ENCODE results near the gene FAM83C. TPM values are rescaled to one million over a fixed set of nuclear protein-coding genes. Genes with fewer than 3 reads are reported as not detected.

Gene FAM83C
- total RNA-seq, 1 experiment from 2014 or later, result not detected

DNA sequence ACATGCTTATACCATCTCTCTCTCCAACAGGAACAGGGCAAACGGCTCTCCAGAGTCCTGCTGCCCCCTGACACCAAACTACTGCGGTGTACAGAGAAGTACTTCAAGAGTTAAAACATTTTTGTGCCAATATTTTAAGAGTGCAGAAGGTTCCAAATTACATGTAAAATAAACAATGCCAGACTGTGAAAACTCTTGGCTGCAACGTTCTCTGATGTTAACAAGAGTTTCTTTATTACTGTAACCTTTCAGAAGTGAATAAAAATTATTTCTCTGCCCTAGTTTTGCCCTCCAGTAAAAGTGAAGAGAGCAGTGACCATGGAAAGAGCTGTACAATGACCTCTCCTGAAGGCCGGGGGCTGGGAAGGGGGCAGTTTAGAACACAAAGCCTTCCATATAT, 41.4 kb upstream of the FAM83C start:
- TF ChIP-seq CTCF (conservative IDR thresholded peaks at IDR 0.05; ENCODE audit: low read depth, low read length), result no peak
- no peak for TF ChIP-seq EZH2 (IDR thresholded peaks at IDR 0.05; ENCODE audit: borderline replicate concordance, low read depth, low read length, poor library complexity, severe bottlenecking)
- no peak overlapping the region for H3K27ac ChIP-seq (ENCODE audit: low read depth, low read length, poor library complexity, severe bottlenecking)
- H3K4me1 ChIP-seq (ENCODE audit: insufficient read depth, low read length, poor library complexity, severe bottlenecking), result no peaks in the 10 kb centered on the region
- no peaks in the 10 kb centered on the region for H3K9me3 ChIP-seq (ENCODE audit: low read depth, low read length, poor library complexity, severe bottlenecking)
- intact Hi-C loops (cut with micrococcal nuclease; ENCODE audit: unreplicated experiment), result no loop called here
- H3K36me3 ChIP-seq (ENCODE audit: insufficient read depth, low read length, poor library complexity, severe bottlenecking), result no peaks in the 10 kb centered on the region
- ChIA-PET CTCF (no interaction called here), POLR2A (ENCODE audit: low non-redundant PET) (no interaction called here)
- DNase-seq (ENCODE audit: low spot score), result no peak
- H3K4me3 ChIP-seq (ENCODE audit: low read depth, low read length, poor library complexity, severe bottlenecking), result no peak overlapping the region
- BruUV-seq (replicated peaks), result no TSS peak
- H3K27me3 ChIP-seq (replicated peaks; ENCODE audit: insufficient read depth, low read depth, low read length, poor library complexity), result no peaks in the 10 kb centered on the region

DNA sequence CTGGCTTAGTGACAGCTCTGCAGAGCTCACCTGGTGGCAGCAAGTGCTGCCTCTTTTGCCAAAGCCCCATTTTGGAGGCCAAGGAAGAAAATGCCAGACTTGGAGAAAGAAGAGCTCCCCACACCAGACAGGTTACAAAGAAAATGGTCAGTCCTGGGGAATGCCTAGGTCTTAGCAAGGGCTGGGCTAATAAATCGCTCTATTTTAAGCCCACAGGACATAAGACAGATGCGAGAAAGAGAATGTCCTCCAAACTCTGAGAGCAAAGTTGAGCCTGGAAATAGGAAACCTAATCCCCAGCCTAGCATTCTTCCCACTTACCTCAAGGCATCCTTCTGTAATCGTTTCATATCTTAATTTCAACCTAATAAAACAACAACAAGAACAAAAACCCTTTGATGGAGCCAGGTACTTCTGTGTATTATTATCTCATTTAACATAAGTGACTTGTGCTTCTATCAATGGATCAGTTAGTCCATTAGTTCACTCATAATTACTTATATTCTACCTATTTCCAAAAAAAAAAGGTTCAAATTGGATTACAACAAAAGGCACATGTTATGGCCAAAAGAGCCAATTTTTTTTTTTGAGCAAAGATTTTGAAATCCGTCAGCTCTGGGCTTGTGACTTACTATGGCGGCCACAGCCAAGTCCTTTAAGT, 40.4 kb upstream of the FAM83C start:
- H3K27me3 ChIP-seq (replicated peaks; ENCODE audit: insufficient read depth, low read depth, low read length, poor library complexity), result no peaks in the 10 kb centered on the region
- H3K27ac ChIP-seq (ENCODE audit: low read depth, low read length, poor library complexity, severe bottlenecking), result no peak overlapping the region
- CTCF ChIA-PET, result no interaction called here
- H3K36me3 ChIP-seq (ENCODE audit: insufficient read depth, low read length, poor library complexity, severe bottlenecking), result no peaks in the 10 kb centered on the region
- POLR2A ChIA-PET (ENCODE audit: low non-redundant PET), result no interaction called here
- no peak for TF ChIP-seq EZH2 (IDR thresholded peaks at IDR 0.05; ENCODE audit: borderline replicate concordance, low read depth, low read length, poor library complexity, severe bottlenecking)
- TF ChIP-seq CTCF (conservative IDR thresholded peaks at IDR 0.05; ENCODE audit: low read depth, low read length), result no peak
- intact Hi-C loops (cut with micrococcal nuclease; ENCODE audit: unreplicated experiment), result no loop called here
- H3K4me3 ChIP-seq (ENCODE audit: low read depth, low read length, poor library complexity, severe bottlenecking), result no peak overlapping the region
- BruUV-seq (replicated peaks), result no TSS peak
- no peak for DNase-seq (ENCODE audit: low spot score)
- H3K9me3 ChIP-seq (ENCODE audit: low read depth, low read length, poor library complexity, severe bottlenecking), result no peaks in the 10 kb centered on the region
- H3K4me1 ChIP-seq (ENCODE audit: insufficient read depth, low read length, poor library complexity, severe bottlenecking), result no peaks in the 10 kb centered on the region

DNA sequence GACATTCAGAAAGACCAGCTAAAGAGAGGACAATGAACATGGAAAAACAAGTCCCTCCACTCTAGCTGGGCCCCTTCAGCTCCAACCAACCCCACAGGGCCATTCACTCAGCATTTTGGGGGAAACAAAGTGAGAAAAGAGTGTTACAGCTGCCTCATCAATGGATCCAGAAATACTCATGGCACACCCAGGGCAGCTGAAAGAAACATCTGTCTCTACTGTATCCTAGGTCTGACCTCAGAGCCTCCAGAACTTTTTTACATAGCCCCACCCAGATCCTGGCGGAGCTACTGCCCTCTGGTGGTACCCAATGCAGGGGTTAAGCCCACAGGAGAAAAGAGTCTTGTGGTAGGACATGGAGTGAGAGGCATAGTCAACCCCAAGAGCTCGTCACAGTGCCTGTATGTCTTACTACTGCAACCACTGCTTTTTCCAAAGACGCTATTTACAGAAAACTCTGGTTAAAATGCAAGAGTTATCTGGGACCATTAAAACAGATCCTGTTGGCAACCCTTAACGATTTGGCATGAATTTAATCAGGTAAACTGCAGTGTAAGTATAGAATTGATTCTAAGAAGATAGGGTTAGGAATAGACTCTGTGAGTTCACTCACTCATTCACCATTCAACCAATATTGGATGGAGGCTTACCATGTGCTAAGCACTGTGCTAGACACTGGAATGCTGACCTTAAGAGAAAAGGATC, 37.4 kb upstream of the FAM83C start:
- Histone ChIP-seq H3K4me3 (ENCODE audit: low read depth, low read length, poor library complexity, severe bottlenecking) (no peak overlapping the region), H3K36me3 (ENCODE audit: insufficient read depth, low read length, poor library complexity, severe bottlenecking) (no peaks in the 10 kb centered on the region), H3K27me3 (replicated peaks; ENCODE audit: insufficient read depth, low read depth, low read length, poor library complexity) (no peaks in the 10 kb centered on the region), H3K9me3 (ENCODE audit: low read depth, low read length, poor library complexity, severe bottlenecking) (no peaks in the 10 kb centered on the region), H3K4me1 (ENCODE audit: insufficient read depth, low read length, poor library complexity, severe bottlenecking) (no peaks in the 10 kb centered on the region), H3K27ac (ENCODE audit: low read depth, low read length, poor library complexity, severe bottlenecking) (no peak overlapping the region)
- TF ChIP-seq EZH2 (IDR thresholded peaks at IDR 0.05; ENCODE audit: borderline replicate concordance, low read depth, low read length, poor library complexity, severe bottlenecking) (no peak), CTCF (conservative IDR thresholded peaks at IDR 0.05; ENCODE audit: low read depth, low read length) (peak; percentile 68)
- BruUV-seq (replicated peaks), result no TSS peak
- ChIA-PET CTCF (interaction anchor here (0.6 to 1.1 kb wide), 3 partner anchors 18 to 107 kb away, joined by 3 to 6 read pairs (median 5); no protein-coding TSS in a partner anchor), POLR2A (ENCODE audit: low non-redundant PET) (no interaction called here)
- peak; percentile 61 for DNase-seq (ENCODE audit: low spot score)
- intact Hi-C loops (cut with micrococcal nuclease; ENCODE audit: unreplicated experiment), result no loop called here

All from A673 (cell line).